Measurements from ENCODE around the gene OR4X2. TPM values are rescaled to one million over a fixed set of nuclear protein-coding genes. Genes with fewer than 3 reads are reported as not detected.
"Not testable (repeated sequence)": the region's sequence is repeated elsewhere in the genome, so short reads cannot be mapped to it uniquely, and the experiment has no call there.

OR4X2 gene
- not detected in 2 replicates for total RNA-seq (2014; rRNA removed; shearing (Covaris generic); ENCODE audit: low replicate concordance)

GRCh38 chr11:48244804-48245203 is at the start of gene OR4X2:
OR4X2 (plus strand) TSS chr11:48245104; CDS start chr11:48245104, 0 bp downstream.
- no peaks in the 10 kb centered on the region for H4K20me1 ChIP-seq (ENCODE audit: insufficient read depth, low read depth, low read length)

GRCh38 chr11:48207881-48208280 is 37.0 kb upstream of the OR4X2 start:
- DNase-seq = no peak
- no peak overlapping the region for H3K9ac ChIP-seq (ENCODE audit: low read length)
- H4K20me1 ChIP-seq (ENCODE audit: insufficient read depth, low read depth, low read length) = no peaks in the 10 kb centered on the region
- no peak overlapping the region for H3K27ac ChIP-seq (ENCODE audit: low read length)
- no peaks in the 10 kb centered on the region for H3K36me3 ChIP-seq (ENCODE audit: insufficient read depth, low read length)
- H3K4me1 ChIP-seq (ENCODE audit: low read length) = peaks cover under 1% of the 10 kb centered on the region
- H3K4me2 ChIP-seq (ENCODE audit: low read depth, low read length, poor library complexity, severe bottlenecking) = no peak overlapping the region
- no peaks in the 10 kb centered on the region for H3K27me3 ChIP-seq (ENCODE audit: low read length)
- H3K79me2 ChIP-seq (ENCODE audit: low read length) = no peaks in the 10 kb centered on the region
- no peak overlapping the region for H2AFZ ChIP-seq (ENCODE audit: low read length)
- no peaks in the 10 kb centered on the region for H3K9me2 ChIP-seq (replicated peaks; ENCODE audit: insufficient read depth, low read length)
- no peaks in the 10 kb centered on the region for H3K9me3 ChIP-seq (ENCODE audit: low read length)
- no peak overlapping the region for H3K4me3 ChIP-seq (ENCODE audit: low read length)

More at GRCh38 chr11:48244804-48245203, at the start of gene OR4X2:
- Histone ChIP-seq H2AFZ (ENCODE audit: low read length) (no peak within 1 kb of the TSS), H3K4me3 (ENCODE audit: low read length) (no peak within 1 kb of the TSS), H3K9me3 (ENCODE audit: low read length) (no peaks in the 10 kb centered on the region), H3K9me2 (replicated peaks; ENCODE audit: insufficient read depth, low read length) (no peaks in the 10 kb centered on the region), H3K27me3 (ENCODE audit: low read length) (0 out of 2 replicates have a peak, but pooled peaks cover 2% of the 10 kb centered on the region), H3K79me2 (ENCODE audit: low read length) (no peaks in the 10 kb centered on the region), H3K4me2 (ENCODE audit: low read depth, low read length, poor library complexity, severe bottlenecking) (no peak within 1 kb of the TSS), H3K9ac (ENCODE audit: low read length) (no peak within 1 kb of the TSS), H3K4me1 (ENCODE audit: low read length) (no peaks in the 10 kb centered on the region), H3K27ac (ENCODE audit: low read length) (no peak within 1 kb of the TSS), H3K36me3 (ENCODE audit: insufficient read depth, low read length) (no peaks in the 10 kb centered on the region)
- no peak for DNase-seq

- peak; percentile 62 for DNase-seq
- H3K79me2 ChIP-seq (ENCODE audit: low read length) = no peaks in the 10 kb centered on the region
Measured at GRCh38 chr11:48210052-48210451, 34.9 kb upstream of the OR4X2 start.

GRCh38 chr11:48216510-48216909 is 28.4 kb upstream of the OR4X2 start, which contains the start of gene OR4B1:
OR4B1 (plus strand) TSS chr11:48216810; CDS start chr11:48216810, 0 bp downstream.
- Histone ChIP-seq H3K4me3 (ENCODE audit: low read length) (no peak within 1 kb of the TSS), H3K4me1 (ENCODE audit: low read length) (peaks cover 9% of the 10 kb centered on the region), H3K27me3 (ENCODE audit: low read length) (no peaks in the 10 kb centered on the region), H4K20me1 (ENCODE audit: insufficient read depth, low read depth, low read length) (no peaks in the 10 kb centered on the region), H3K4me2 (ENCODE audit: low read depth, low read length, poor library complexity, severe bottlenecking) (no peak within 1 kb of the TSS), H2AFZ (ENCODE audit: low read length) (no peak within 1 kb of the TSS), H3K27ac (ENCODE audit: low read length) (no peak within 1 kb of the TSS), H3K36me3 (ENCODE audit: insufficient read depth, low read length) (no peaks in the 10 kb centered on the region), H3K9me2 (replicated peaks; ENCODE audit: insufficient read depth, low read length) (no peaks in the 10 kb centered on the region), H3K9me3 (ENCODE audit: low read length) (no peaks in the 10 kb centered on the region), H3K79me2 (ENCODE audit: low read length) (no peaks in the 10 kb centered on the region), H3K9ac (ENCODE audit: low read length) (no peak within 1 kb of the TSS)
- DNase-seq = no peak

More at GRCh38 chr11:48210052-48210451, 34.9 kb upstream of the OR4X2 start:
- peaks cover 9% of the 10 kb centered on the region for H3K4me1 ChIP-seq (ENCODE audit: low read length)
- H3K27me3 ChIP-seq (ENCODE audit: low read length) = no peaks in the 10 kb centered on the region
- no peaks in the 10 kb centered on the region for H3K9me3 ChIP-seq (ENCODE audit: low read length)
- no peak overlapping the region for H3K27ac ChIP-seq (ENCODE audit: low read length)
- no peaks in the 10 kb centered on the region for H3K36me3 ChIP-seq (ENCODE audit: insufficient read depth, low read length)
- H3K9me2 ChIP-seq (replicated peaks; ENCODE audit: insufficient read depth, low read length) = no peaks in the 10 kb centered on the region
- no peaks in the 10 kb centered on the region for H4K20me1 ChIP-seq (ENCODE audit: insufficient read depth, low read depth, low read length)
- H2AFZ ChIP-seq (ENCODE audit: low read length) = no peak overlapping the region
- no peak overlapping the region for H3K4me3 ChIP-seq (ENCODE audit: low read length)
- no peak overlapping the region for H3K4me2 ChIP-seq (ENCODE audit: low read depth, low read length, poor library complexity, severe bottlenecking)
- H3K9ac ChIP-seq (ENCODE audit: low read length) = no peak overlapping the region

GRCh38 chr11:48228761-48229160 is 16.1 kb upstream of the OR4X2 start:
- Histone ChIP-seq H3K79me2 (ENCODE audit: low read length) (no peaks in the 10 kb centered on the region), H3K4me2 (ENCODE audit: low read depth, low read length, poor library complexity, severe bottlenecking) (no peak overlapping the region), H3K27ac (ENCODE audit: low read length) (no peak overlapping the region), H3K9me3 (ENCODE audit: low read length) (no peaks in the 10 kb centered on the region), H2AFZ (ENCODE audit: low read length) (no peak overlapping the region), H3K9ac (ENCODE audit: low read length) (no peak overlapping the region), H3K9me2 (replicated peaks; ENCODE audit: insufficient read depth, low read length) (no peaks in the 10 kb centered on the region), H3K4me1 (ENCODE audit: low read length) (no peaks in the 10 kb centered on the region), H3K4me3 (ENCODE audit: low read length) (no peak overlapping the region), H3K27me3 (ENCODE audit: low read length) (no peaks in the 10 kb centered on the region), H4K20me1 (ENCODE audit: insufficient read depth, low read depth, low read length) (no peaks in the 10 kb centered on the region), H3K36me3 (ENCODE audit: insufficient read depth, low read length) (no peaks in the 10 kb centered on the region)
- DNase-seq = no peak

- H3K9me3 ChIP-seq (ENCODE audit: low read length); H3K9me2 ChIP-seq (replicated peaks; ENCODE audit: insufficient read depth, low read length); DNase-seq; H3K4me3 ChIP-seq (ENCODE audit: low read length); H3K4me2 ChIP-seq (ENCODE audit: low read depth, low read length, poor library complexity, severe bottlenecking); H3K9ac ChIP-seq (ENCODE audit: low read length); H4K20me1 ChIP-seq (ENCODE audit: insufficient read depth, low read depth, low read length); H2AFZ ChIP-seq (ENCODE audit: low read length); H3K27me3 ChIP-seq (ENCODE audit: low read length); H3K36me3 ChIP-seq (ENCODE audit: insufficient read depth, low read length); H3K4me1 ChIP-seq (ENCODE audit: low read length); H3K27ac ChIP-seq (ENCODE audit: low read length); H3K79me2 ChIP-seq (ENCODE audit: low read length): not testable (repeated sequence)
Measured at GRCh38 chr11:48230057-48230456, 14.8 kb upstream of the OR4X2 start.

GRCh38 chr11:48237727-48238126 is 7.2 kb upstream of the OR4X2 start:
- Histone ChIP-seq H3K27ac (ENCODE audit: low read length) (no peak overlapping the region), H2AFZ (ENCODE audit: low read length) (no peak overlapping the region), H3K4me2 (ENCODE audit: low read depth, low read length, poor library complexity, severe bottlenecking) (no peak overlapping the region), H3K9me2 (replicated peaks; ENCODE audit: insufficient read depth, low read length) (no peaks in the 10 kb centered on the region), H3K4me3 (ENCODE audit: low read length) (no peak overlapping the region), H3K79me2 (ENCODE audit: low read length) (no peaks in the 10 kb centered on the region), H3K9me3 (ENCODE audit: low read length) (no peaks in the 10 kb centered on the region), H3K4me1 (ENCODE audit: low read length) (no peaks in the 10 kb centered on the region), H3K9ac (ENCODE audit: low read length) (no peak overlapping the region), H4K20me1 (ENCODE audit: insufficient read depth, low read depth, low read length) (no peaks in the 10 kb centered on the region), H3K27me3 (ENCODE audit: low read length) (0 out of 2 replicates have a peak, but pooled peaks cover 2% of the 10 kb centered on the region), H3K36me3 (ENCODE audit: insufficient read depth, low read length) (no peaks in the 10 kb centered on the region)
- no peak for DNase-seq

GRCh38 chr11:48242501-48242900 is 2.4 kb upstream of the OR4X2 start:
- Histone ChIP-seq H3K4me2 (ENCODE audit: low read depth, low read length, poor library complexity, severe bottlenecking) (no peak overlapping the region), H3K79me2 (ENCODE audit: low read length) (no peaks in the 10 kb centered on the region), H3K4me1 (ENCODE audit: low read length) (no peaks in the 10 kb centered on the region), H3K27me3 (ENCODE audit: low read length) (0 out of 2 replicates have a peak, but pooled peaks cover 2% of the 10 kb centered on the region), H3K4me3 (ENCODE audit: low read length) (no peak overlapping the region), H3K27ac (ENCODE audit: low read length) (no peak overlapping the region), H4K20me1 (ENCODE audit: insufficient read depth, low read depth, low read length) (no peaks in the 10 kb centered on the region), H3K36me3 (ENCODE audit: insufficient read depth, low read length) (no peaks in the 10 kb centered on the region), H3K9me2 (replicated peaks; ENCODE audit: insufficient read depth, low read length) (no peaks in the 10 kb centered on the region), H2AFZ (ENCODE audit: low read length) (no peak overlapping the region), H3K9ac (ENCODE audit: low read length) (no peak overlapping the region), H3K9me3 (ENCODE audit: low read length) (no peaks in the 10 kb centered on the region)
- no peak for DNase-seq

Data from Karpas-422 (cell line).